NB4 (cell line): ENCODE results near the gene CYBA.

Experiments used
- POLR2A ChIP-seq: IDR thresholded peaks from 2 replicates; pipeline ENCODE4 v1.6.1; 2011; ENCODE audit warnings: mild to moderate bottlenecking; ENCODE audit not compliant: insufficient read length; ENCODE audit errors: extremely low read depth
- TF ChIP-seq, protein P1 (sequence below): IDR thresholded peaks from one replicate; pipeline ENCODE4 v1.5.1; 2012; ENCODE audit warnings: low read depth, low read length

DNA sequence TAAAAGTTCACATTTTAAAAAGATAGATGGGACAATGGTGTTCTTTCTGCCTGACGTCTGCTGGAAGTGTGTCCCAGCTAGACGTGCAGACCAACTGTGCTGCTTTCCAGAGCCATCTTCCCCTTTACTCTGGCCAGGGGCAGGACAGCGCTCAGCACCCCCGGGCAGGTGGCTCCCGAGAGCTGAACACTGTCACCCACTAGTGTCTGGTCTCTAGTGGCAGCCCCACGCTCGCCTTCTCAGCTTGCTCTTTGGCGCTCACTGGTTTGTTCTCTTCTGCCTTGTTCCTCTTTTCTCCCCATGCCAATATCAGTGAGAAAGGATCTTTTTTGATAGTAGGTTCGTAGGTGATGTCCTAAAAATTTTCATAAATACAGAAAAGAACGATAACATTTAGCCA, 54.9 kb downstream of the CYBA start:
- TF ChIP-seq, protein P1, sequence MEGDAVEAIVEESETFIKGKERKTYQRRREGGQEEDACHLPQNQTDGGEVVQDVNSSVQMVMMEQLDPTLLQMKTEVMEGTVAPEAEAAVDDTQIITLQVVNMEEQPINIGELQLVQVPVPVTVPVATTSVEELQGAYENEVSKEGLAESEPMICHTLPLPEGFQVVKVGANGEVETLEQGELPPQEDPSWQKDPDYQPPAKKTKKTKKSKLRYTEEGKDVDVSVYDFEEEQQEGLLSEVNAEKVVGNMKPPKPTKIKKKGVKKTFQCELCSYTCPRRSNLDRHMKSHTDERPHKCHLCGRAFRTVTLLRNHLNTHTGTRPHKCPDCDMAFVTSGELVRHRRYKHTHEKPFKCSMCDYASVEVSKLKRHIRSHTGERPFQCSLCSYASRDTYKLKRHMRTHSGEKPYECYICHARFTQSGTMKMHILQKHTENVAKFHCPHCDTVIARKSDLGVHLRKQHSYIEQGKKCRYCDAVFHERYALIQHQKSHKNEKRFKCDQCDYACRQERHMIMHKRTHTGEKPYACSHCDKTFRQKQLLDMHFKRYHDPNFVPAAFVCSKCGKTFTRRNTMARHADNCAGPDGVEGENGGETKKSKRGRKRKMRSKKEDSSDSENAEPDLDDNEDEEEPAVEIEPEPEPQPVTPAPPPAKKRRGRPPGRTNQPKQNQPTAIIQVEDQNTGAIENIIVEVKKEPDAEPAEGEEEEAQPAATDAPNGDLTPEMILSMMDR, result no peak
- no peak for TF ChIP-seq POLR2A
